Activated T-cell treated with anti-CD3 and anti-CD28 coated beads, Interleukin-2, amount 50 U/mL, for 4 hours (primary cell): Measurements from ENCODE around the gene SYT1. TPM values are rescaled to one million over a fixed set of nuclear protein-coding genes. Genes with fewer than 3 reads are reported as not detected.

Experiments
- ATAC-seq, 2 donors: fragments of 200-7000 bp; cut with Tn5 transposase; one replicate each; pipeline ENCODE4 v1.10.0; 2021
- DNase-seq: peaks from one replicate; pipeline ENCODE4 v3.0.0-alpha.2; 2020
- H3K27me3 Mint-ChIP-seq: one replicate; pipeline ENCODE4 v1.8.0; 2021; ENCODE audit warnings: low read depth, mixed read lengths
- H3K36me3 Mint-ChIP-seq: one replicate; pipeline ENCODE4 v1.8.0; 2022; ENCODE audit warnings: mixed read lengths; ENCODE audit not compliant: insufficient read depth
- H3K4me1 Mint-ChIP-seq: one replicate; pipeline ENCODE4 v1.8.0; 2021; ENCODE audit warnings: low read depth, mixed read lengths
- H3K4me3 Mint-ChIP-seq: one replicate; pipeline ENCODE4 v1.8.0; 2021; ENCODE audit warnings: mild to moderate bottlenecking, moderate library complexity, mixed read lengths
- H3K9me3 Mint-ChIP-seq: one replicate; pipeline ENCODE4 v1.8.0; 2021; ENCODE audit warnings: mixed read lengths
- total RNA-seq, 3 donors: library from RNA; stranded (reverse); gene quantifications; one replicate each; pipeline ENCODE4 v1.2.1, GENCODE V29; 2021

Gene SYT1
- total RNA-seq, 3 donors from 2014 or later = 0.16 TPM; not detected in 2

GRCh38 chr12:78878459-78878858, 13.9 kb downstream of the SYT1 start:
- no peaks in the 10 kb centered on the region for H3K27me3 Mint-ChIP-seq
- H3K9me3 Mint-ChIP-seq = peaks cover 3% of the 10 kb centered on the region
- no peaks in the 10 kb centered on the region for H3K4me1 Mint-ChIP-seq

GRCh38 chr12:78878866-78879265, 14.3 kb downstream of the SYT1 start:
- H3K4me1 Mint-ChIP-seq = no peaks in the 10 kb centered on the region
- no peaks in the 10 kb centered on the region for H3K27me3 Mint-ChIP-seq
- no peak for DNase-seq
- peaks cover 3% of the 10 kb centered on the region for H3K9me3 Mint-ChIP-seq
- no peak for ATAC-seq
- no peak overlapping the region for H3K4me3 Mint-ChIP-seq
- no peaks in the 10 kb centered on the region for H3K36me3 Mint-ChIP-seq

More at GRCh38 chr12:78878459-78878858, 13.9 kb downstream of the SYT1 start:
- no peak for ATAC-seq
- no peaks in the 10 kb centered on the region for H3K36me3 Mint-ChIP-seq
- no peak overlapping the region for H3K4me3 Mint-ChIP-seq
- DNase-seq = no peak

DNA sequence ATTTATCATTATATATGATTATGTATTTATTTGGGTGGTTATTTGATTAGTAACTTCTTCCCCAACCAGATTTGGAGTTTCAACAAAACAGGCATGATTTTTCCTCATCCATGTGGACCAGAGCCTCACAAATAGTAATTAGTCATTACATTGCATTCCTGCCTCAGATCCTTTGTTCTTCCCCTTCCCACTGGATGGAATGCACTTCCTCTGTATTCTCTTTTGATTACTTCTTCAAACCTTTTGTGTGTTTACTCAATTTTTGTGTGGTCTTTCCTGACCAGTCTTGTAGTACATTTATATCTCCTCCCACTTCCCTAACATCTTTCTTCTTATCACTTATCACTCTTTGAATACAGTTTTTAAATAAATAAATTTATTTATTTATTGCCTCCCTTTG, 15.5 kb downstream of the SYT1 start:
- no peaks in the 10 kb centered on the region for H3K27me3 Mint-ChIP-seq
- no peak for ATAC-seq

GRCh38 chr12:78881685-78882084, 17.1 kb downstream of the SYT1 start:
- Mint-ChIP-seq H3K27me3 (no peaks in the 10 kb centered on the region), H3K9me3 (no peaks in the 10 kb centered on the region), H3K4me1 (no peaks in the 10 kb centered on the region), H3K36me3 (no peaks in the 10 kb centered on the region), H3K4me3 (no peak overlapping the region)
- DNase-seq (no peak), ATAC-seq (no peak)

More for the DNA sequence above, 15.5 kb downstream of the SYT1 start:
- Mint-ChIP-seq H3K36me3 (no peaks in the 10 kb centered on the region), H3K9me3 (peaks cover 3% of the 10 kb centered on the region), H3K4me1 (no peaks in the 10 kb centered on the region), H3K4me3 (no peak overlapping the region)
- no peak for DNase-seq

- Mint-ChIP-seq H3K9me3 (peaks cover 4% of the 10 kb centered on the region), H3K4me3 (no peak overlapping the region), H3K36me3 (no peaks in the 10 kb centered on the region), H3K27me3 (no peaks in the 10 kb centered on the region), H3K4me1 (no peaks in the 10 kb centered on the region)
- DNase-seq = no peak
- ATAC-seq = no peak
Measured at GRCh38 chr12:78885466-78885865, 20.9 kb downstream of the SYT1 start.

- ATAC-seq (no peak), DNase-seq (no peak)
- no peaks in the 10 kb centered on the region for H3K4me1 Mint-ChIP-seq
- H3K27me3 Mint-ChIP-seq = no peaks in the 10 kb centered on the region
- no peaks in the 10 kb centered on the region for H3K36me3 Mint-ChIP-seq
- no peak overlapping the region for H3K4me3 Mint-ChIP-seq
- H3K9me3 Mint-ChIP-seq = peaks cover 9% of the 10 kb centered on the region
Measured at GRCh38 chr12:78886719-78887407, 22.3 kb downstream of the SYT1 start.

DNA sequence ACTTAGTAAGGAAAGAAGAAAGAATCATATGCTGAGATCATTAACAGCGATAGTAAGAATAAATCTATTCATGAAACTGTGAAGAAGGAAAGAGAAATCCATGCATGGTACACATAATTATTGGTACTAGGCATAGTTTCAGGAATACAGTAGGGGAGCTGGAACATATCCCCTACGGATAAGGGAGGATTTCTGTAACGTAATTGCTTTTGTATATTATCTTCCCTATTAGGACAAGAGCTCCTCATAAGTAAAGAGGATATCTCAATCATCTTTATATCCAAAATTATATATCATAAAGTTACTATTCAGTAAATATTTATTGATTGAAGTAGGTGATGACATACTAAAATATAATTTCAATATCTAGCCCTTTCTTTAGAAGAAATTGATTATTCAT, 22.9 kb downstream of the SYT1 start:
- H3K4me1 Mint-ChIP-seq = no peaks in the 10 kb centered on the region
- ATAC-seq (no peak), DNase-seq (no peak)
- H3K4me3 Mint-ChIP-seq = no peak overlapping the region
- H3K27me3 Mint-ChIP-seq = no peaks in the 10 kb centered on the region
- H3K36me3 Mint-ChIP-seq = no peaks in the 10 kb centered on the region
- H3K9me3 Mint-ChIP-seq = peaks cover 9% of the 10 kb centered on the region

DNA sequence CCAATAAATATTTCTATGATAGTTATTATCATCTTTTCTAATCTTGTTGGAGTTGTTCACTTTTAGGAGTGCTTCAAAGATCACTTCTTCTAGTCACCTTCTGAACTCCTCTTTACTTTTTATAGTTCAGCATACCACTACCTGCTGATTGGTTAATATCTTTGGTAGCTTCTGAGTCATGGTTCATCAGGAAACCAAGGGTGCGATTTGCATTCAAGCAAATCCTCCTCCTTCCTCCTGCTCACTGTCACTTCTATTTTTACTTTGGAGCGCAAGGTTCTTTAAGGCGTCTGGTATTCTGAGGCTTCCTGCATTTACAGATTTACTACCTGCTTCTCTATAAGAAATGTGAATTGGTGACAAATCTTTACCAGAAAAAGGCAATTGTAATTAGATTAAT, 24.0 kb downstream of the SYT1 start:
- no peaks in the 10 kb centered on the region for H3K4me1 Mint-ChIP-seq
- no peak for ATAC-seq
- no peaks in the 10 kb centered on the region for H3K36me3 Mint-ChIP-seq
- no peaks in the 10 kb centered on the region for H3K27me3 Mint-ChIP-seq
- no peak for DNase-seq
- no peak overlapping the region for H3K4me3 Mint-ChIP-seq
- peaks cover 9% of the 10 kb centered on the region for H3K9me3 Mint-ChIP-seq

GRCh38 chr12:78891646-78892353, 27.2 kb downstream of the SYT1 start:
- DNase-seq (no peak), ATAC-seq (no peak)
- Mint-ChIP-seq H3K4me3 (no peak overlapping the region), H3K27me3 (no peaks in the 10 kb centered on the region), H3K36me3 (no peaks in the 10 kb centered on the region), H3K4me1 (no peaks in the 10 kb centered on the region), H3K9me3 (peaks cover 9% of the 10 kb centered on the region)

GRCh38 chr12:78898416-78898815, 33.8 kb downstream of the SYT1 start:
- Mint-ChIP-seq H3K9me3 (peaks cover 5% of the 10 kb centered on the region), H3K4me1 (no peaks in the 10 kb centered on the region), H3K4me3 (no peak overlapping the region), H3K27me3 (no peaks in the 10 kb centered on the region), H3K36me3 (no peaks in the 10 kb centered on the region)
- DNase-seq (no peak), ATAC-seq (no peak)

DNA sequence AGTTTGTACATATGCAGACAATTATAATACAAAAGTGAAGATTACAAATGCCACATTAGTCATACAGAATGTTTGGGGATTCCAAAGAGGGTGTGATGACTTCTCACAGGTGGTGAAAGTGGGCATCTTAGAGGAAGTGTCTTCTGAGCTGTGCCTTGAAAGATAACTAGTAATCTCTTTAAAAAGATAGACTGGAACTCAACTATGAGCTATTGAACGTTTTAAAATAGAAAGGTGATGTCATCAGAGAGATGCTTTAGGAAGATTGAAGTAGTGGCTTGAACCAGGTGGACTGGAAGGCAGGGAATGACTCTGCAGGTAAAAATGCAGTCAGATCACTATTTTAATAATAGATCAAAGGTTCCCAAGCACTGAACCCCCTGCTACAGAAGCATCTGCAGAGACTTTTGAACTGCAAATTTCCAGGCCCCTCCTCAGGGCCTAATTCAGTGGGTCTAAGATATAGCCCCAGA, 50.3 kb downstream of the SYT1 start:
- Mint-ChIP-seq H3K4me1 (no peaks in the 10 kb centered on the region), H3K4me3 (no peak overlapping the region), H3K27me3 (no peaks in the 10 kb centered on the region), H3K9me3 (no peaks in the 10 kb centered on the region), H3K36me3 (no peaks in the 10 kb centered on the region)
- ATAC-seq = no peak
- no peak for DNase-seq

DNA sequence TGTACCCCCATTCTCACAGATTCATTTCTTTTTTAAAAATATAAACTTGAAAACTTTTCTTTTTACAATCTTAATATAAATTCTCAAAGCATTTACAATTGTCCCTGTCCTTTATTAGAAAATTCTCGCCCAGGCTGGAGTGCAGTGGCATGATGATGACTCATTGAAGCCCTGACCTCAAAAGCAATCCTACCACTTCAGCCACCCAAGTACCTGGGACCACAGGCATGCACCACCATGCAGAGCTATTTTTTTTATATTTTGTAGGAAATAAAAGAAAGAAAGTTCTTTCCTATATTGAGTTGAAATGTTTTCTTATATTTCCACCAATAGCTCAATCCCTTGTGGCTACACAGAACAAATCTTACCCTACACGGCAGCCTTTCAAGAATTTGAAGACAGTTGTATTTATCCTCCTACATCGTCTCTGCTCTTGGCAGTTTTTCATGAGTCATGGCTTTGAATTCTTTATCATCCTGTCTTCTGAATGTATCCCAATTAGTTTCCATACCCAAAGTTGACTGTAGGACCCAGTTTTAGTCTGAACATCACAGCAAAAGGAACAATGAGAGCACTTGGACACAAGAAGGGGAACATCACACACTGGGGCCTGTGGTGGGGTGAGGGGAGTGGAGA, 52.4 kb downstream of the SYT1 start:
- Mint-ChIP-seq H3K4me1 (no peaks in the 10 kb centered on the region), H3K4me3 (no peak overlapping the region), H3K9me3 (no peaks in the 10 kb centered on the region), H3K36me3 (no peaks in the 10 kb centered on the region), H3K27me3 (no peaks in the 10 kb centered on the region)
- no peak for ATAC-seq
- no peak for DNase-seq

- Mint-ChIP-seq H3K9me3 (no peaks in the 10 kb centered on the region), H3K4me3 (no peak overlapping the region), H3K36me3 (no peaks in the 10 kb centered on the region), H3K4me1 (no peaks in the 10 kb centered on the region), H3K27me3 (no peaks in the 10 kb centered on the region)
- no peak for DNase-seq
- no peak for ATAC-seq
Measured at GRCh38 chr12:78917513-78917912, 52.9 kb downstream of the SYT1 start.

- ATAC-seq = no peak
- Mint-ChIP-seq H3K27me3 (no peaks in the 10 kb centered on the region), H3K36me3 (no peaks in the 10 kb centered on the region), H3K9me3 (no peaks in the 10 kb centered on the region), H3K4me1 (no peaks in the 10 kb centered on the region), H3K4me3 (no peak overlapping the region)
- DNase-seq = no peak
Measured at GRCh38 chr12:78918268-78918667, 53.7 kb downstream of the SYT1 start.
